ENCODE data around the gene HOXB9.
A peak's percentile ranks its signal among the peaks of the same experiment; 100 is the strongest.

Gene HOXB9

GRCh38 chr17:48620461-48621139 is 5.6 kb downstream of the HOXB9 start:
- H3K4me1 ChIP-seq (ENCODE audit: low read length): no peaks in the 10 kb centered on the region
- no peaks in the 10 kb centered on the region for H3K36me3 ChIP-seq (replicated peaks; ENCODE audit: insufficient read depth, low read length)
- H3K9me2 ChIP-seq (replicated peaks; ENCODE audit: insufficient read depth, low read length): no peaks in the 10 kb centered on the region
- no peak overlapping the region for H3K9ac ChIP-seq (ENCODE audit: low read length)
- H3K4me2 ChIP-seq (ENCODE audit: low read depth, low read length): no peak overlapping the region
- peaks cover 98% of the 10 kb centered on the region for H3K27me3 ChIP-seq (replicated peaks; ENCODE audit: insufficient read depth, low read length)
- no peak overlapping the region for H3K27ac ChIP-seq (ENCODE audit: low read length)
- H2AFZ ChIP-seq (ENCODE audit: low read length): no peak overlapping the region
- H3K4me3 ChIP-seq (ENCODE audit: low read length): no peak overlapping the region
- no peak for TF ChIP-seq EZH2phosphoT487 (IDR thresholded peaks at IDR 0.05; ENCODE audit: low read length)
- H3K79me2 ChIP-seq (ENCODE audit: low read length): no peaks in the 10 kb centered on the region
- H4K20me1 ChIP-seq (ENCODE audit: insufficient read depth, low read length): no peaks in the 10 kb centered on the region
- no peaks in the 10 kb centered on the region for H3F3A ChIP-seq (ENCODE audit: insufficient read depth, low read length)
- no peaks in the 10 kb centered on the region for H3K9me3 ChIP-seq (replicated peaks; ENCODE audit: insufficient read depth, low read length)
- DNase-seq: no peak

GRCh38 chr17:48619826-48620449 is 6.2 kb downstream of the HOXB9 start:
- Histone ChIP-seq H3K9me2 (replicated peaks; ENCODE audit: insufficient read depth, low read length) (no peaks in the 10 kb centered on the region), H3K4me3 (ENCODE audit: low read length) (no peak overlapping the region), H3F3A (ENCODE audit: insufficient read depth, low read length) (no peaks in the 10 kb centered on the region), H4K20me1 (ENCODE audit: insufficient read depth, low read length) (no peaks in the 10 kb centered on the region), H3K9me3 (replicated peaks; ENCODE audit: insufficient read depth, low read length) (no peaks in the 10 kb centered on the region), H3K27ac (ENCODE audit: low read length) (no peak overlapping the region), H3K36me3 (replicated peaks; ENCODE audit: insufficient read depth, low read length) (no peaks in the 10 kb centered on the region), H3K27me3 (replicated peaks; ENCODE audit: insufficient read depth, low read length) (peaks cover 99% of the 10 kb centered on the region), H3K4me1 (ENCODE audit: low read length) (no peaks in the 10 kb centered on the region), H2AFZ (ENCODE audit: low read length) (no peak overlapping the region), H3K79me2 (ENCODE audit: low read length) (no peaks in the 10 kb centered on the region), H3K4me2 (ENCODE audit: low read depth, low read length) (no peak overlapping the region), H3K9ac (ENCODE audit: low read length) (no peak overlapping the region)
- TF ChIP-seq EZH2 (optimal IDR thresholded peaks at IDR 0.05; ENCODE audit: low read depth, low read length) (no peak), CTCF (IDR thresholded peaks at IDR 0.05; ENCODE audit: low read length) (no peak), EZH2phosphoT487 (IDR thresholded peaks at IDR 0.05; ENCODE audit: low read length) (no peak)
- DNase-seq: no peak

- Histone ChIP-seq H3F3A (ENCODE audit: insufficient read depth, low read length) (no peaks in the 10 kb centered on the region), H3K79me2 (ENCODE audit: low read length) (no peaks in the 10 kb centered on the region), H3K36me3 (replicated peaks; ENCODE audit: insufficient read depth, low read length) (no peaks in the 10 kb centered on the region), H3K4me3 (ENCODE audit: low read length) (no peak overlapping the region), H3K27ac (ENCODE audit: low read length) (no peak overlapping the region), H3K4me2 (ENCODE audit: low read depth, low read length) (peak overlapping the region; percentile 48; the same call in 1 of the 2 replicates), H3K9me3 (replicated peaks; ENCODE audit: insufficient read depth, low read length) (no peaks in the 10 kb centered on the region), H2AFZ (ENCODE audit: low read length) (no peak overlapping the region), H3K9ac (ENCODE audit: low read length) (no peak overlapping the region), H4K20me1 (ENCODE audit: insufficient read depth, low read length) (no peaks in the 10 kb centered on the region), H3K9me2 (replicated peaks; ENCODE audit: insufficient read depth, low read length) (no peaks in the 10 kb centered on the region), H3K4me1 (ENCODE audit: low read length) (no peaks in the 10 kb centered on the region), H3K27me3 (replicated peaks; ENCODE audit: insufficient read depth, low read length) (peaks cover 96% of the 10 kb centered on the region)
- peak; percentile 73 for DNase-seq
- no peak for TF ChIP-seq EZH2phosphoT487 (IDR thresholded peaks at IDR 0.05; ENCODE audit: low read length)
- no peak for TF ChIP-seq EZH2 (optimal IDR thresholded peaks at IDR 0.05; ENCODE audit: low read depth, low read length)
- TF ChIP-seq CTCF (IDR thresholded peaks at IDR 0.05; ENCODE audit: low read length): peak; percentile 95
These were observed 7.8 kb downstream of the HOXB9 start for GRCh38 chr17:48618256-48618896.

Data from MM.1S (cell line).